Anterior cingulate cortex (tissue), 58 donors: ENCODE measurements around the gene IGF2R.

ENCODE experiments used
- DNase-seq, 58 donors: peaks; one replicate each; lab custom pipeline; 2025; lab: John Stamatoyannopoulos, UW

IGF2R gene

GRCh38 chr6:160013987-160014868, 45.3 kb downstream of the IGF2R start:
- no peak for DNase-seq

GRCh38 chr6:160014869-160015182, 45.9 kb downstream of the IGF2R start:
- no peak for DNase-seq

- no peak for DNase-seq
These were observed 47.1 kb downstream of the IGF2R start for GRCh38 chr6:160015778-160016684.

GRCh38 chr6:160022101-160022500, 53.2 kb downstream of the IGF2R start:
- no peak for DNase-seq

- no peak for DNase-seq
These were observed 53.9 kb downstream of the IGF2R start for GRCh38 chr6:160022793-160023192.

- no peak for DNase-seq
These were observed 55.3 kb downstream of the IGF2R start for GRCh38 chr6:160024152-160024551.

GRCh38 chr6:160027076-160027475, 58.2 kb downstream of the IGF2R start:
- DNase-seq: no peak

- DNase-seq: no peak
These were observed 59.0 kb downstream of the IGF2R start for GRCh38 chr6:160027931-160028330.

- DNase-seq: no peak
These were observed 59.8 kb downstream of the IGF2R start for GRCh38 chr6:160028487-160029275.

- no peak for DNase-seq
These were observed 60.6 kb downstream of the IGF2R start for GRCh38 chr6:160029525-160029924.

- DNase-seq: peak in 43 of 58 donors; percentile 8 to 66 (median 38)
These were observed 61.2 kb downstream of the IGF2R start for GRCh38 chr6:160030103-160030502.

GRCh38 chr6:160031442-160031841, 62.6 kb downstream of the IGF2R start:
- DNase-seq: no peak

- DNase-seq: no peak
These were observed 63.0 kb downstream of the IGF2R start for GRCh38 chr6:160031871-160032270.

GRCh38 chr6:160032538-160032937, 63.7 kb downstream of the IGF2R start:
- no peak for DNase-seq

- no peak for DNase-seq
These were observed 65.4 kb downstream of the IGF2R start for GRCh38 chr6:160034036-160034930.

- DNase-seq: no peak
These were observed 66.4 kb downstream of the IGF2R start for GRCh38 chr6:160035241-160035640.

GRCh38 chr6:160035693-160036330, 66.9 kb downstream of the IGF2R start:
- no peak for DNase-seq

- no peak for DNase-seq
These were observed 67.4 kb downstream of the IGF2R start for GRCh38 chr6:160036331-160036695.

GRCh38 chr6:160036790-160037206, 67.9 kb downstream of the IGF2R start:
- DNase-seq: no peak
